ENCODE measurements around the gene SEMA6A. TPM values are rescaled to one million over a fixed set of nuclear protein-coding genes. Genes with fewer than 3 reads are reported as not detected.

The SEMA6A gene
- total RNA-seq, 1 donor from 2014 or later = 0.23 TPM

DNA sequence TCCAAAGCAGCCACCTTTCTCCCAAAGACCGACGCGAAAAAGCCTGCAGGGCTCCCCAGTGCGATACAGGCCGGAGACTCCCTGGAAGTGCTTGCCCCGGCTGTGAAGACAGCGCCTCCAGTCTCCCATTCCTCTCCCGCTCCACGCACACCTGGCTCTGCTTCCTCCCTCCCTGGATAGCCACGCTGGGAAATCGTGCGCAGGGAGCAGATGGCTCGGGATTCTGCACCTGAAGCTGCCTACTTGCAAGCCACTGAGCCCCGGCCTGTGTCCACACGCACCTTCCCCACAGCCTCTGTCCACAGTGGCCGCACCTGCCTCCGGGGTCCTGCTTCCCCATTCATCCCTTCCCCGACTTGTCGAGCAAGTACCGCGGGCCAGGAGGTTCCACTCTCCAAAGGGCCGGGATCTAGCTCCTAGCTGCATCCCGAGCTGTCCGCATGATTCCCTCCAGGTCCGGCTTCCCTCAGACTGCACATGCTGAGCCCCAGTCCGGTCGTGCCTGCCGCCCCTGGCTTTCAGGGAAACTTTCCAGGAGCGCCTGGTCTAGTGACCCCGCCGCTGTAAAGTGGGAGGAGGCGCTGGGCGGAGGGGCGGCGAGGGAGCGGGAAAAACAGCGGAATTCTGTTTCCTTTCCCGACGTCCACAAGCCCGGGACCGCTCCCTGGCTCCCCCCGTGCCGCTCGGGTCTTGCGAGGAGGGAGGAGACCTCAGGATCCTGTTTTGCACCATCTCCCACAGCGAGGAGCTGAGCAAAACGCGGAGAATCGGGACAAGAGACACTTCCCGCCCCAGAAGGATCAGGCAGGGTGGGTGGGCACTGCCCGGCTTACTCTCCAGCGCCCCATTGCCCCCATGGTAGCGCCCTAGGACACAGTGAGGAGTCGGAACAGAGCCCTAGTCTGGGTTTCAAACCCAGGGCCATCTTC lies 2.0 kb downstream of the SEMA6A start:
- no peaks in the 10 kb centered on the region for H3K36me3 Mint-ChIP-seq (ENCODE audit: low read depth)
- intact Hi-C loops (cut with micrococcal nuclease) = loop anchor here (5.0 kb wide), 2 partner anchors 435 to 610 kb away; partner anchors contain the start of gene LVRN
- H3K4me3 Mint-ChIP-seq = peak overlapping the region; percentile 2
- H3K27ac Mint-ChIP-seq = no peak overlapping the region
- no peaks in the 10 kb centered on the region for H3K9me3 Mint-ChIP-seq
- H3K4me1 Mint-ChIP-seq (ENCODE audit: low read depth) = peaks cover 26% of the 10 kb centered on the region
- no peak for DNase-seq (ENCODE audit: low spot score)
- peaks cover 74% of the 10 kb centered on the region for H3K27me3 Mint-ChIP-seq (ENCODE audit: insufficient read depth)

DNA sequence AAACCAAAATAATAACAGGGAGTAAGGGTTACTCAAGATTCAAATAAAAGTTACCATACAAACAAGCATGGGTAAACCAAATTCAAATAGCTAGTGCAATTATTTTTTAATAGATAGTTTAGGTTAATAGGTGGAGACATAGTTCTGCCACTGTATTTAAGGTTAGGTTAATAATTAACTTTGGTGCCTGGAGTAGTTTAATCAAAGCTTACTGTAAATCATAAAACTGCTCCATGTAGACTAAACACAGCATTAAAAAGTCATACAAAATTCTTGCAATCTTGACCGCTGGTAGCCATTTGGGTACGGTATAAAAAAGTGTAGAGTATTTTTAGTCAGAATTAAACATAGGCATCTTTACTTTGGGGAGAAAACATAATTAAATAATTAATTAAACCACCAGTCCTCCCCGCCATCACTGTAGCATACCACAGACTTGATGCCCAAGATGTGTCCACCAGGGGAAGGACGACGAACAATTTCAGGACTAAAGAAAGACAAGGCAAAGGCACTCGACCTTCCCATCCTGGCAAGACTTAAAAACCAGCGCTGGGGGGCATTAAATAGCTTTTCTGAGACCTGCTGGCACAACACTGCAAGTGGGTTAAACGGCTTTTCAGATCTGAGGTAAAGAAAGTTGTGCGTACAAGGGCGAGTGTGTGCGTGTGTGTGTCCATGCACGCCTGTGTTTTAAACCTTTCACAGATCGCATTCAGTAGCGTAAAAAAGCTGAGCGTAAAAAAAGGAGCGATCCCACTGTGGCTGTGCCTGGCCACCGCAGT lies 2.9 kb downstream of the SEMA6A start:
- intact Hi-C loops (cut with micrococcal nuclease) = loop anchor here (5.0 kb wide), 2 partner anchors 434 to 609 kb away; partner anchors contain the start of gene LVRN
- no peaks in the 10 kb centered on the region for H3K36me3 Mint-ChIP-seq (ENCODE audit: low read depth)
- H3K27me3 Mint-ChIP-seq (ENCODE audit: insufficient read depth) = peaks cover 67% of the 10 kb centered on the region
- no peak overlapping the region for H3K4me3 Mint-ChIP-seq
- DNase-seq (ENCODE audit: low spot score) = no peak
- H3K4me1 Mint-ChIP-seq (ENCODE audit: low read depth) = peaks cover 19% of the 10 kb centered on the region
- H3K9me3 Mint-ChIP-seq = no peaks in the 10 kb centered on the region
- no peak overlapping the region for H3K27ac Mint-ChIP-seq

DNA sequence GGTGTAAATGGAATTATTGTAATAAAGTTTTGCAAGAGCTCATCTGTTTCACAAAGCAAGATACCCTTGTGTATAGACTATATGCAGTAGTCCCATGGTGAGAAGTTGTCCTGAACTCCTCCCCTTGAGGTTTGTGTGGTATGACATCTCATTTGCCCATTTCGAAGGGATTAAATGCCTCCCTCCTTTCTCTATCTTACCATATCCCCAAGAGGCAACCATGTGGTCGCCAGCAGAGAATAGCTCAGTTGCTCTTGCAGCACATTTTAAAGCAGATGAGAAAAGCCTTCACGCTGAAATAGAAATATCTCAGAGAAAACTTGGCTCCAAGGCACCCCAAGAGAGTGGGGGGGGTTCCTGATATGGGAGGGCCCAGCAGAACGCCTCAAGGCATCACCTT lies 4.6 kb downstream of the SEMA6A start:
- Mint-ChIP-seq H3K27ac (no peak overlapping the region), H3K36me3 (ENCODE audit: low read depth) (no peaks in the 10 kb centered on the region), H3K4me1 (ENCODE audit: low read depth) (peaks cover 8% of the 10 kb centered on the region), H3K9me3 (no peaks in the 10 kb centered on the region), H3K4me3 (no peak overlapping the region), H3K27me3 (ENCODE audit: insufficient read depth) (peaks cover 55% of the 10 kb centered on the region)
- intact Hi-C loops (cut with micrococcal nuclease) = loop anchor here (5.0 kb wide), 2 partner anchors 433 to 608 kb away; partner anchors contain the start of gene LVRN
- DNase-seq (ENCODE audit: low spot score) = no peak

- Mint-ChIP-seq H3K27me3 (ENCODE audit: insufficient read depth) (peaks cover 32% of the 10 kb centered on the region), H3K4me3 (no peak overlapping the region), H3K27ac (no peak overlapping the region), H3K36me3 (ENCODE audit: low read depth) (no peaks in the 10 kb centered on the region), H3K4me1 (ENCODE audit: low read depth) (no peaks in the 10 kb centered on the region), H3K9me3 (no peaks in the 10 kb centered on the region)
- no peak for DNase-seq (ENCODE audit: low spot score)
- intact Hi-C loops (cut with micrococcal nuclease) = no loop called here
These were observed 7.5 kb downstream of the SEMA6A start for GRCh38 chr5:116567106-116567505.

- H3K4me1 Mint-ChIP-seq (ENCODE audit: low read depth) = no peaks in the 10 kb centered on the region
- DNase-seq (ENCODE audit: low spot score) = no peak
- no peak overlapping the region for H3K27ac Mint-ChIP-seq
- intact Hi-C loops (cut with micrococcal nuclease) = no loop called here
- H3K9me3 Mint-ChIP-seq = no peaks in the 10 kb centered on the region
- H3K27me3 Mint-ChIP-seq (ENCODE audit: insufficient read depth) = peaks cover 23% of the 10 kb centered on the region
- H3K36me3 Mint-ChIP-seq (ENCODE audit: low read depth) = no peaks in the 10 kb centered on the region
- H3K4me3 Mint-ChIP-seq = no peak overlapping the region
These were observed 8.4 kb downstream of the SEMA6A start for GRCh38 chr5:116566251-116566650.

- Mint-ChIP-seq H3K9me3 (no peaks in the 10 kb centered on the region), H3K36me3 (ENCODE audit: low read depth) (no peaks in the 10 kb centered on the region), H3K27me3 (ENCODE audit: insufficient read depth) (peaks cover 13% of the 10 kb centered on the region), H3K4me1 (ENCODE audit: low read depth) (no peaks in the 10 kb centered on the region), H3K27ac (no peak overlapping the region), H3K4me3 (no peak overlapping the region)
- intact Hi-C loops (cut with micrococcal nuclease) = no loop called here
- DNase-seq (ENCODE audit: low spot score) = no peak
These were observed 9.7 kb downstream of the SEMA6A start for GRCh38 chr5:116564756-116565490.

- DNase-seq (ENCODE audit: low spot score) = no peak
- Mint-ChIP-seq H3K36me3 (ENCODE audit: low read depth) (no peaks in the 10 kb centered on the region), H3K4me3 (no peak overlapping the region), H3K4me1 (ENCODE audit: low read depth) (no peaks in the 10 kb centered on the region), H3K27me3 (ENCODE audit: insufficient read depth) (peaks cover 12% of the 10 kb centered on the region), H3K9me3 (no peaks in the 10 kb centered on the region), H3K27ac (no peak overlapping the region)
- intact Hi-C loops (cut with micrococcal nuclease) = no loop called here
These were observed 10.3 kb downstream of the SEMA6A start for GRCh38 chr5:116564312-116564711.

DNA sequence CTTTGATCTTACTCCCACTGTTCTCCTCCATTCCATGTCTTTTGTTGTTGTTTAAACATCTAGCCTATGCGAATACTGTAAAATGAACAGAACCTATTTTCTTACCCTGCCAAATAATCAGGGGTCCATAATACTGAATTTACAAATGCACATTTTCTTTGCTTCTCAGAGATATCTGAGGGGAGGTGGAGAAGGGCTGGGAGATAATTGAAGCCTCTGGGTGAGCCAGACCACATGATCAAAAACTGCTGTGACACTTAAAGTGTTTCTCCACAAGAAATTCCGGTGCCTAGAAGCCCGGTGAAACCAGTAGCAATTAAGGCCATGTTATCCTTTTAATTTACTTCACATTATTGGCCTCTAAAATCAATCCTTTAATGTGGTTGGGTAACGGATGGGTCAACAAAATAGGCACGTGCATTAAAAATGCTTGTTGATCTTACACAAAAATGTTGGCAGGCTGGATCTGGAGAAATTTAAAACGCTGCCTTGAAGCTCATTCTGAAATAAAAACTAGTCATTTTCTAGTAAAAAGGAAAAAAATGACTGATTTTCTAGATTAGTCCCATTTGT lies 10.8 kb downstream of the SEMA6A start:
- Mint-ChIP-seq H3K27ac (no peak overlapping the region), H3K4me3 (no peak overlapping the region), H3K36me3 (ENCODE audit: low read depth) (no peaks in the 10 kb centered on the region), H3K4me1 (ENCODE audit: low read depth) (no peaks in the 10 kb centered on the region), H3K27me3 (ENCODE audit: insufficient read depth) (peaks cover 10% of the 10 kb centered on the region), H3K9me3 (no peaks in the 10 kb centered on the region)
- no peak for DNase-seq (ENCODE audit: low spot score)
- intact Hi-C loops (cut with micrococcal nuclease) = no loop called here

GRCh38 chr5:116562669-116563068 lies 12.0 kb downstream of the SEMA6A start:
- DNase-seq (ENCODE audit: low spot score) = no peak
- Mint-ChIP-seq H3K27me3 (ENCODE audit: insufficient read depth) (peaks cover 4% of the 10 kb centered on the region), H3K9me3 (no peaks in the 10 kb centered on the region), H3K27ac (no peak overlapping the region), H3K4me3 (no peak overlapping the region), H3K36me3 (ENCODE audit: low read depth) (no peaks in the 10 kb centered on the region), H3K4me1 (ENCODE audit: low read depth) (no peaks in the 10 kb centered on the region)
- intact Hi-C loops (cut with micrococcal nuclease) = no loop called here

DNA sequence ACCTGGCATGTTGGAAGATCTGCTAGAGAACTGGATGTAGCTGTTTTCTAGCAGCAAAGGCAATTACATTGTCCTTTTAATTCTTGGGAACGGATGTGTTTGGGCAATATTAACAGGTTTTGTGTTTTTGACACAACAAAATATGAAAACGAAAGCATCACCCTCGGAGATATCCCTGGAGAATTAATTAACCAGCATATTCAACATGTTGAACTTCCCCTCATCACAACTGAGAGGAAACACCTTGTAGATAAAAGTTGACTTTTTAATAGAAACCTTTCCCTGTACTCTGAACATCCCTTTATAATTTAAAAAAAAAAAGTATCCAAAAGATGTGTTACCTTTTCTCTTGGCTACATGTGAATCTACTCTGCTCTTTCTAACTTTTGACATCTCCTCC lies 13.0 kb downstream of the SEMA6A start:
- H3K9me3 Mint-ChIP-seq = no peaks in the 10 kb centered on the region
- no peak for DNase-seq (ENCODE audit: low spot score)
- H3K4me1 Mint-ChIP-seq (ENCODE audit: low read depth) = no peaks in the 10 kb centered on the region
- intact Hi-C loops (cut with micrococcal nuclease) = no loop called here
- H3K4me3 Mint-ChIP-seq = no peak overlapping the region
- H3K27me3 Mint-ChIP-seq (ENCODE audit: insufficient read depth) = peaks cover 4% of the 10 kb centered on the region
- H3K36me3 Mint-ChIP-seq (ENCODE audit: low read depth) = no peaks in the 10 kb centered on the region
- H3K27ac Mint-ChIP-seq = no peak overlapping the region

GRCh38 chr5:116559673-116560164 lies 14.9 kb downstream of the SEMA6A start:
- DNase-seq (ENCODE audit: low spot score) = no peak
- intact Hi-C loops (cut with micrococcal nuclease) = loop anchor here (5.0 kb wide), 2 partner anchors 388 to 422 kb away; no protein-coding TSS in a partner anchor
- H3K4me1 Mint-ChIP-seq (ENCODE audit: low read depth) = no peaks in the 10 kb centered on the region
- no peak overlapping the region for H3K4me3 Mint-ChIP-seq
- no peaks in the 10 kb centered on the region for H3K36me3 Mint-ChIP-seq (ENCODE audit: low read depth)
- no peak overlapping the region for H3K27ac Mint-ChIP-seq
- H3K27me3 Mint-ChIP-seq (ENCODE audit: insufficient read depth) = peaks cover 2% of the 10 kb centered on the region
- H3K9me3 Mint-ChIP-seq = no peaks in the 10 kb centered on the region

DNA sequence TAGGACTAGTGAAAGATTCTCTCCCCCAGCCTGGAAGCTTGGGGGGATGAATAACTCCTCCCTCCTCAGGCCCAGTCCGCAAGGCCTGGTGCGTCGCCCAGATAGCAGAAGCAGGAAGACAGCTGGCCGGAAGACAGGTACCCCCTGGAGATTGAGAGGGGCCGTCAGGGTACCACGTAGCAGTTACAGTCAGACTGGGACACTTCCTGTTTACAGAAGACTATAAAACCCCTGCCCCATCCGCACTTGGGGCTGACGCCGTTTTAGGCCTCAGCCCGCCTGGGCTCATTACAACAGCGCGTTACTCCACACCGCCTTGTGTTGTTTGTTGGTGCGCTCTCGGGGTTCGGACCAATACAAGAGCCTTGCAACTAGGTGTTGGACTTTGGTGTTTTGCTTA lies 15.4 kb downstream of the SEMA6A start:
- no peaks in the 10 kb centered on the region for H3K4me1 Mint-ChIP-seq (ENCODE audit: low read depth)
- no peak overlapping the region for H3K4me3 Mint-ChIP-seq
- H3K27me3 Mint-ChIP-seq (ENCODE audit: insufficient read depth) = peaks cover 2% of the 10 kb centered on the region
- H3K36me3 Mint-ChIP-seq (ENCODE audit: low read depth) = no peaks in the 10 kb centered on the region
- H3K9me3 Mint-ChIP-seq = no peaks in the 10 kb centered on the region
- intact Hi-C loops (cut with micrococcal nuclease) = loop anchor here (5.0 kb wide), 2 partner anchors 388 to 422 kb away; no protein-coding TSS in a partner anchor
- DNase-seq (ENCODE audit: low spot score) = no peak
- H3K27ac Mint-ChIP-seq = no peak overlapping the region
